Measurements from ENCODE around the gene ESYT1.

- peak; percentile 74 for TF ChIP-seq CTCF (conservative IDR thresholded peaks at IDR 0.05; ENCODE audit: low read length)
- TF ChIP-seq EZH2phosphoT487 (IDR thresholded peaks at IDR 0.05; ENCODE audit: borderline replicate concordance, low read depth, low read length) = no peak
Observed at GRCh38 chr12:56151672-56152131, 23.6 kb downstream of the ESYT1 start.
